H1 (cell line): ENCODE results near the gene PLCB1. TPM values are rescaled to one million over a fixed set of nuclear protein-coding genes. Genes with fewer than 3 reads are reported as not detected.

Source experiments
- CTCF ChIA-PET: fragments of 300-600 bp; sonication (Branson Sonifier 250); formaldehyde crosslinking; loops from one replicate; lab custom pipeline; 2021; ENCODE audit not compliant: partially characterized antibody; lab: Charles Lee
- POLR2A ChIA-PET: fragments of 300-600 bp; sonication (Branson Sonifier 250); formaldehyde crosslinking; loops from one replicate; lab custom pipeline; 2021; ENCODE audit warnings: inconsistent platforms; ENCODE audit not compliant: partially characterized antibody; lab: Charles Lee
- DNase-seq, 2 experiments: peaks; one replicate each; pipeline versions ENCODE4 v3.0.0 to v3.0.0-alpha.2; 2010 to 2022; ENCODE audit warnings: low spot score in 2 of 2, low read depth in 1 of 2, mixed read lengths in 1 of 2
- FAIRE-seq: peaks from 2 replicates; lab custom pipeline; 2011; peaks lifted over from hg19 to GRCh38; lab: Jason Lieb, UNC
- H2AFZ ChIP-seq: 2 replicates; pipeline ENCODE4 v1.8.1; 2012; ENCODE audit warnings: low read length, inconsistent platforms
- H2AK5ac ChIP-seq: 2 replicates; pipeline ENCODE4 v1.6.1; 2013; ENCODE audit warnings: low read depth, low read length
- H2BK120ac ChIP-seq: replicated peaks from 2 replicates; pipeline ENCODE3; 2013; ENCODE audit warnings: low read depth, low read length, inconsistent platforms
- H2BK12ac ChIP-seq: 2 replicates; pipeline ENCODE4 v1.6.1; 2013; ENCODE audit warnings: low read depth, low read length
- H2BK15ac ChIP-seq: 2 replicates; pipeline ENCODE4 v1.6.1; 2013; ENCODE audit warnings: low read length
- H2BK20ac ChIP-seq: 2 replicates; pipeline ENCODE4 v1.6.1; 2013; ENCODE audit warnings: low read length
- H2BK5ac ChIP-seq: 2 replicates; pipeline ENCODE4 v1.6.1; 2013; ENCODE audit warnings: low read depth, low read length
- H3K14ac ChIP-seq: 2 replicates; pipeline ENCODE4 v1.6.1; 2013; ENCODE audit warnings: inconsistent platforms; ENCODE audit not compliant: insufficient read length
- H3K18ac ChIP-seq: 2 replicates; pipeline ENCODE4 v1.6.1; 2013; ENCODE audit warnings: low read length; ENCODE audit errors: extremely low read depth
- H3K23ac ChIP-seq: 2 replicates; pipeline ENCODE4 v1.6.1; 2013; ENCODE audit warnings: inconsistent platforms; ENCODE audit not compliant: insufficient read length
- H3K23me2 ChIP-seq: 2 replicates; pipeline ENCODE4 v1.6.1; 2013; ENCODE audit warnings: low read depth, low read length
- H3K27ac ChIP-seq: 2 replicates; pipeline ENCODE4 v1.6.1; 2011; ENCODE audit warnings: low read depth, low read length, inconsistent platforms
- H3K27me3 ChIP-seq, 4 experiments: replicated peaks in 1 of 4; 1 replicate in 1 of 4; 2 replicates in 3 of 4; pipeline versions ENCODE4 v1.6.1 to v1.8.1; 2011 to 2013; ENCODE audit warnings: low read length in 3 of 4, mild to moderate bottlenecking in 3 of 4, inconsistent platforms in 2 of 4, mixed read lengths in 2 of 4, moderate library complexity in 1 of 4; ENCODE audit not compliant: control insufficient read depth in 3 of 4, insufficient read depth in 3 of 4; ENCODE audit errors: extremely low read depth in 1 of 4
- H3K36me3 ChIP-seq, 4 experiments: 2 replicates each; pipeline versions ENCODE4 v1.6.1 to v1.8.1; 2011 to 2013; ENCODE audit warnings: mild to moderate bottlenecking in 4 of 4, low read length in 3 of 4, moderate library complexity in 2 of 4, control low read depth in 1 of 4, inconsistent platforms in 1 of 4; ENCODE audit not compliant: insufficient read depth in 4 of 4, control insufficient read depth in 2 of 4
- H3K4ac ChIP-seq: replicated peaks from 2 replicates; pipeline ENCODE3; 2013; ENCODE audit warnings: low read length, low read depth, mixed read lengths, inconsistent platforms; ENCODE audit not compliant: insufficient read length
- H3K4me1 ChIP-seq, 4 experiments: replicated peaks in 1 of 4; 1 replicate in 1 of 4; 2 replicates in 3 of 4; pipeline versions ENCODE4 v1.6.1 to v1.8.1; 2011 to 2013; ENCODE audit warnings: low read length in 3 of 4, inconsistent platforms in 2 of 4, mixed read lengths in 1 of 4; ENCODE audit not compliant: insufficient read depth in 4 of 4, control insufficient read depth in 3 of 4
- H3K4me2 ChIP-seq, 2 experiments: 2 replicates each; pipeline versions ENCODE4 v1.6.1 to v1.8.1; 2011 to 2013; ENCODE audit warnings: low read depth in 2 of 2, low read length in 2 of 2, control low read depth in 1 of 2, inconsistent platforms in 1 of 2, mild to moderate bottlenecking in 1 of 2; ENCODE audit not compliant: insufficient read depth in 1 of 2
- H3K4me3 ChIP-seq, 4 experiments: fragments of 200-600, 300-600 bp in 1 of 4; sonication (generic), shearing (Covaris generic), sonication (Bioruptor Twin) in 1 of 4; 2 replicates each; pipeline versions ENCODE4 v1.5.1 to v1.8.1; 2011 to 2016; ENCODE audit warnings: low read length in 4 of 4, low read depth in 3 of 4, control low read depth in 2 of 4, inconsistent platforms in 2 of 4, mild to moderate bottlenecking in 2 of 4, mixed read lengths in 1 of 4, moderate library complexity in 1 of 4; ENCODE audit not compliant: insufficient read depth in 2 of 4; ENCODE audit errors: extremely low read depth in 1 of 4
- H3K56ac ChIP-seq: replicated peaks from 2 replicates; pipeline ENCODE3; 2013; ENCODE audit warnings: low read depth, mild to moderate bottlenecking, mixed read lengths, low read length, inconsistent platforms; ENCODE audit not compliant: insufficient read length
- H3K79me1 ChIP-seq: 2 replicates; pipeline ENCODE4 v1.6.1; 2013; ENCODE audit warnings: low read depth, low read length, control low read depth
- H3K79me2 ChIP-seq, 2 experiments: 2 replicates each; pipeline versions ENCODE4 v1.6.1 to v1.8.1; 2012 to 2013; ENCODE audit warnings: low read length in 2 of 2, mild to moderate bottlenecking in 2 of 2, inconsistent platforms in 1 of 2; ENCODE audit not compliant: insufficient read depth in 2 of 2, control insufficient read depth in 1 of 2
- H3K9ac ChIP-seq, 4 experiments: replicated peaks in 1 of 4; 1 replicate in 1 of 4; 2 replicates in 3 of 4; pipeline versions ENCODE4 v1.6.1 to v1.8.1; 2011 to 2013; ENCODE audit warnings: low read depth in 3 of 4, low read length in 3 of 4, control low read depth in 2 of 4, mild to moderate bottlenecking in 2 of 4, moderate library complexity in 2 of 4, inconsistent platforms in 1 of 4; ENCODE audit errors: extremely low read depth in 1 of 4
- H3K9me3 ChIP-seq, 2 experiments: 2 replicates each; pipeline versions ENCODE4 v1.6.1 to v1.8.1; 2012 to 2013; ENCODE audit warnings: mild to moderate bottlenecking in 2 of 2, moderate library complexity in 2 of 2, control low read depth in 1 of 2, inconsistent platforms in 1 of 2, low read depth in 1 of 2, low read length in 1 of 2, mixed read lengths in 1 of 2; ENCODE audit not compliant: insufficient read depth in 2 of 2
- H4K20me1 ChIP-seq, 2 experiments: replicated peaks in 1 of 2; 2 replicates each; pipeline versions ENCODE3 to v1.8.1; 2011 to 2013; ENCODE audit warnings: inconsistent platforms in 2 of 2, low read length in 2 of 2, mild to moderate bottlenecking in 1 of 2; ENCODE audit not compliant: insufficient read depth in 2 of 2, control insufficient read depth in 1 of 2
- H4K5ac ChIP-seq: 2 replicates; pipeline ENCODE4 v1.6.1; 2013; ENCODE audit warnings: low read length, low read depth, mixed read lengths, inconsistent platforms; ENCODE audit not compliant: insufficient read length
- H4K8ac ChIP-seq: 2 replicates; pipeline ENCODE4 v1.8.0; 2013; ENCODE audit warnings: mild to moderate bottlenecking, moderate library complexity, low read length, inconsistent platforms; ENCODE audit not compliant: insufficient read depth; ENCODE audit errors: extremely low read depth
- H4K91ac ChIP-seq: replicated peaks from 2 replicates; pipeline ENCODE3; 2013; ENCODE audit warnings: low read length, mixed read lengths, inconsistent platforms; ENCODE audit not compliant: insufficient read length
- CBX5 ChIP-seq: fragments of 300-800, 300-1000 bp; sonication (generic); IDR thresholded peaks from 2 replicates; pipeline ENCODE4 v1.7.1; 2016; ENCODE audit warnings: antibody characterized with exemption, low read length, low read depth
- CHD2 ChIP-seq: IDR thresholded peaks from 2 replicates; pipeline ENCODE4 v1.6.1; 2012; ENCODE audit warnings: low read length, improper control_type of control experiment
- CTBP2 ChIP-seq: IDR thresholded peaks from 2 replicates; pipeline ENCODE4 v1.7.0; 2011; ENCODE audit warnings: borderline replicate concordance, mild to moderate bottlenecking, moderate library complexity, mixed read lengths, low read length; ENCODE audit not compliant: insufficient read depth, insufficient read length
- KDM1A ChIP-seq: fragments of 200-600, 300-600 bp; sonication (generic); IDR thresholded peaks from 2 replicates; pipeline ENCODE4 v1.7.1; 2016; ENCODE audit warnings: mild to moderate bottlenecking, low read length, borderline replicate concordance
- NRF1 ChIP-seq: IDR thresholded peaks from 2 replicates; pipeline ENCODE4 v1.6.1; 2011; ENCODE audit warnings: mild to moderate bottlenecking, low read depth, low read length, improper control_type of control experiment
- PHF8 ChIP-seq: fragments of 200-600 bp; sonication (generic); conservative IDR thresholded peaks from 2 replicates; pipeline ENCODE4 v1.7.1; 2012; ENCODE audit warnings: low read depth, mild to moderate bottlenecking, inconsistent platforms, low read length, moderate library complexity
- POLR2A ChIP-seq, 2 experiments: IDR thresholded peaks; 1 replicate in 1 of 2; 2 replicates in 1 of 2; pipeline ENCODE4 v1.6.1; 2011; ENCODE audit warnings: low read depth in 2 of 2, low read length in 2 of 2, mild to moderate bottlenecking in 2 of 2; ENCODE audit errors: control extremely low read depth in 1 of 2
- WGBS, 2 experiments: shearing (Covaris generic) in 1 of 2; methylation state at CpG; one replicate each; pipeline versions ENCODE4 v1.1.6 to v1.1.7; 2013 to 2015; ENCODE audit warnings: low lambda C conversion rate in 2 of 2, mixed read lengths in 2 of 2, inconsistent platforms in 1 of 2, low coverage in 1 of 2, missing lambda C conversion rate in 1 of 2; ENCODE audit not compliant: insufficient replicate concordance in 2 of 2, insufficient coverage in 1 of 2, insufficient read length in 1 of 2; ENCODE audit errors: extremely low coverage in 1 of 2, missing lambda C conversion rate in 1 of 2; 5-methylcytosine and 5-hydroxymethylcytosine counted together
- polyA plus RNA-seq, 7 experiments: library from polyadenylated mRNA; depleted of rRNA in 3 of 7; stranded (reverse) in 5 of 7; unstranded in 2 of 7; fragments of >200 nt in 5 of 7; fragments of 200-250 nt in 2 of 7; gene quantifications; 1 replicate in 5 of 7; 2 replicates in 1 of 7; 4 replicates in 1 of 7; pipeline versions ENCODE4 v1.2.1 to v1.2.3, GENCODE V29; 2011 to 2013; ENCODE audit warnings: missing spikeins in 2 of 7, mixed read lengths in 2 of 7
- total RNA-seq: library from RNA; stranded (reverse); fragmentation: NEBNext Ultra II Directional; extraction: Animal tissue kit (Norgen Biotek cat#: 25700); gene quantifications from 2 replicates; pipeline ENCODE4 v1.2.1, GENCODE V29; 2021

The PLCB1 gene
- total and polyA plus RNA-seq, 2 of the 8 experiments (the other 6 are each of a cell fraction or from before 2014, with no cell fraction given), result 2.6 to 9.1 TPM

GRCh38 chr20:8434326-8434876, 302.3 kb downstream of the PLCB1 start:
- POLR2A ChIA-PET, result interaction anchor here (0.5 kb wide), 1 partner anchor 448 kb away, joined by 4 read pairs; no protein-coding TSS in a partner anchor
- H3K79me2 ChIP-seq, result no peaks in the 10 kb centered on the region

More at GRCh38 chr20:8434326-8434876, 302.3 kb downstream of the PLCB1 start:
- Histone ChIP-seq H3K27ac (no peak overlapping the region), H2BK15ac (no peak overlapping the region), H3K4me3 (no peak overlapping the region), H2BK20ac (no peak overlapping the region), H2AFZ (no peak overlapping the region), H3K9ac (no peak overlapping the region), H3K9me3 (no peaks in the 10 kb centered on the region), H2BK12ac (no peak overlapping the region), H3K4me2 (no peak overlapping the region), H2BK5ac (no peak overlapping the region), H3K23ac (no peak overlapping the region), H2BK120ac (no peak overlapping the region), H3K4ac (no peak overlapping the region), H4K8ac (no peak overlapping the region), H3K18ac (no peak overlapping the region), H4K20me1 (no peaks in the 10 kb centered on the region), H3K4me1 (peaks cover 0 to 5% (median 4%) of the 10 kb centered on the region in 4 experiments; a peak in 4 of 7 replicates), H4K91ac (no peak overlapping the region), H3K56ac (no peak overlapping the region), H4K5ac (no peak overlapping the region), H3K23me2 (no peaks in the 10 kb centered on the region), H3K79me1 (no peaks in the 10 kb centered on the region), H3K14ac (no peak overlapping the region), H2AK5ac (no peak overlapping the region), H3K36me3 (no peaks in the 10 kb centered on the region), H3K27me3 (no peaks in the 10 kb centered on the region)
- FAIRE-seq (no peak), DNase-seq (no peak)
- CTCF ChIA-PET, result interaction anchor here (0.9 to 1.3 kb wide), 4 partner anchors 12 to 288 kb away, joined by 3 to 6 read pairs (median 4); no protein-coding TSS in a partner anchor
- WGBS, 2 experiments, result 98% methylated on average over 2 of the region's 2 CpGs; no CpG with 5 or more reads in 1 of the 2 experiments
- TF ChIP-seq POLR2A (IDR thresholded peaks at IDR 0.05; ENCODE audit: control extremely low read depth in 1 of 2, low read depth in 2 of 2, low read length in 2 of 2) (no peak), CTBP2 (no peak), PHF8 (no peak), CBX5 (no peak), NRF1 (no peak), CHD2 (no peak), KDM1A (no peak)
